Measurements from ENCODE around the gene ADGRB2. TPM values are rescaled to one million over a fixed set of nuclear protein-coding genes. Genes with fewer than 3 reads are reported as not detected.

ADGRB2 gene
- total RNA-seq, 4 donors from 2014 or later: 2.2 to 4.6 (median 3.3) TPM

GRCh38 chr1:31750858-31751510 is 13.2 kb downstream of the ADGRB2 start:
- intact Hi-C loops (cut with DNase I; ENCODE audit: low total_unique reads): no loop called here
- 51 to 54% methylated on average over 11 of the region's 11 CpGs for WGBS, 2 donors
- H3K4me3 ChIP-seq (ENCODE audit: low read depth, poor library complexity, severe bottlenecking): no peak overlapping the region
- TF ChIP-seq POLR2A (IDR thresholded peaks at IDR 0.05) (no peak), CTCF (IDR thresholded peaks at IDR 0.05) (no peak)
- DNase-seq (ENCODE audit: low spot score in 2 of 2): no peak

GRCh38 chr1:31749785-31750735 is 14.1 kb downstream of the ADGRB2 start:
- 76 to 80% methylated on average over 7 of the region's 7 CpGs for WGBS, 2 donors
- TF ChIP-seq POLR2A (IDR thresholded peaks at IDR 0.05): no peak
- no peak for TF ChIP-seq CTCF (IDR thresholded peaks at IDR 0.05)
- DNase-seq (ENCODE audit: low spot score in 2 of 2): no peak
- no peak overlapping the region for H3K4me3 ChIP-seq (ENCODE audit: low read depth, poor library complexity, severe bottlenecking)
- intact Hi-C loops (cut with DNase I; ENCODE audit: low total_unique reads): no loop called here

- DNase-seq (ENCODE audit: low spot score in 2 of 2): no peak
- H3K4me3 ChIP-seq (ENCODE audit: low read depth, poor library complexity, severe bottlenecking): no peak overlapping the region
- TF ChIP-seq POLR2A (IDR thresholded peaks at IDR 0.05): no peak
- 81 to 87% methylated on average over 4 of the region's 4 CpGs for WGBS, 2 donors
- intact Hi-C loops (cut with DNase I; ENCODE audit: low total_unique reads): no loop called here
These were observed 15.8 kb downstream of the ADGRB2 start for GRCh38 chr1:31748365-31748764.

- intact Hi-C loops (cut with DNase I; ENCODE audit: low total_unique reads): no loop called here
- no peak overlapping the region for H3K4me3 ChIP-seq (ENCODE audit: low read depth, poor library complexity, severe bottlenecking)
- TF ChIP-seq CTCF (IDR thresholded peaks at IDR 0.05) (no peak), POLR2A (IDR thresholded peaks at IDR 0.05) (no peak)
- WGBS, 2 donors: 92 to 96% methylated on average over 1 of the region's 1 CpG
- DNase-seq (ENCODE audit: low spot score in 2 of 2): no peak
These were observed 16.8 kb downstream of the ADGRB2 start for GRCh38 chr1:31747304-31747703.

- TF ChIP-seq CTCF (IDR thresholded peaks at IDR 0.05) (no peak), POLR2A (IDR thresholded peaks at IDR 0.05) (no peak)
- WGBS, 2 donors: 74 to 76% methylated on average over 7 of the region's 7 CpGs
- intact Hi-C loops (cut with DNase I; ENCODE audit: low total_unique reads): no loop called here
- H3K4me3 ChIP-seq (ENCODE audit: low read depth, poor library complexity, severe bottlenecking): no peak overlapping the region
- DNase-seq (ENCODE audit: low spot score in 2 of 2): no peak
These were observed 17.5 kb downstream of the ADGRB2 start for GRCh38 chr1:31746687-31747086.

- no peak overlapping the region for H3K4me3 ChIP-seq (ENCODE audit: low read depth, poor library complexity, severe bottlenecking)
- TF ChIP-seq CTCF (IDR thresholded peaks at IDR 0.05) (no peak), POLR2A (IDR thresholded peaks at IDR 0.05) (no peak)
- intact Hi-C loops (cut with DNase I; ENCODE audit: low total_unique reads): no loop called here
- 55 to 61% methylated on average over 15 of the region's 15 CpGs for WGBS, 2 donors
- DNase-seq (ENCODE audit: low spot score in 2 of 2): no peak
These were observed 18.0 kb downstream of the ADGRB2 start for GRCh38 chr1:31745946-31746670.

Data from lower leg skin (tissue), 4 donors.